HepG2 (cell line): ENCODE data around the gene CCND1. TPM values are rescaled to one million over a fixed set of nuclear protein-coding genes. Genes with fewer than 3 reads are reported as not detected.

ENCODE experiments used
- EEA1 ChIP-seq: sonication (generic); formaldehyde crosslinking; IDR thresholded peaks from 2 replicates; pipeline ENCODE4 v1.5.1; 2020; ENCODE audit warnings: mild to moderate bottlenecking, missing genetic modification reagents, borderline replicate concordance
- EP300 ChIP-seq, 3 experiments: sonication (generic) in 1 of 3; formaldehyde crosslinking in 1 of 3; IDR thresholded peaks; 2 replicates each; pipeline versions ENCODE4 v1.5.1 to v1.6.1; 2011 to 2020; ENCODE audit warnings: low read depth in 2 of 3, low read length in 2 of 3, borderline replicate concordance in 1 of 3, improper control_type of control experiment in 1 of 3, mild to moderate bottlenecking in 1 of 3, missing genetic modification reagents in 1 of 3, moderate library complexity in 1 of 3
- GATAD2A ChIP-seq: IDR thresholded peaks from 2 replicates; pipeline ENCODE4 v1.6.1; 2016
- HMGA1 ChIP-seq: sonication (generic); formaldehyde crosslinking; conservative IDR thresholded peaks from 2 replicates; pipeline ENCODE4 v1.4.0; 2020; ENCODE audit warnings: missing genetic modification reagents
- NFIB ChIP-seq: sonication (generic); formaldehyde crosslinking; IDR thresholded peaks from 2 replicates; pipeline ENCODE4 v1.9.0; 2021; ENCODE audit warnings: missing genetic modification reagents, mild to moderate bottlenecking, borderline replicate concordance
- NFKB2 ChIP-seq: sonication (generic); formaldehyde crosslinking; IDR thresholded peaks from 2 replicates; pipeline ENCODE4 v1.4.0; 2020; ENCODE audit warnings: missing genetic modification reagents, borderline replicate concordance
- NR2F2 ChIP-seq: IDR thresholded peaks from 2 replicates; pipeline ENCODE4 v1.6.1; 2012; ENCODE audit warnings: low read depth, inconsistent platforms, borderline replicate concordance
- SETDB1 ChIP-seq: sonication (generic); formaldehyde crosslinking; IDR thresholded peaks from 2 replicates; pipeline ENCODE4 v1.5.1; 2020; ENCODE audit warnings: missing genetic modification reagents, mild to moderate bottlenecking, borderline replicate concordance
- SIN3A ChIP-seq: IDR thresholded peaks from 2 replicates; pipeline ENCODE4 v1.6.1; 2011; ENCODE audit warnings: low read depth, mild to moderate bottlenecking, control low read depth, low read length, borderline replicate concordance
- ZFP1 ChIP-seq: IDR thresholded peaks from 2 replicates; pipeline ENCODE4 v1.6.1; 2016
- ZNF121 ChIP-seq: sonication (generic); formaldehyde crosslinking; IDR thresholded peaks from 2 replicates; pipeline ENCODE4 v1.5.0; 2020; ENCODE audit warnings: mild to moderate bottlenecking, missing genetic modification reagents
- ZNF264 ChIP-seq: sonication (generic); formaldehyde crosslinking; IDR thresholded peaks from 2 replicates; pipeline ENCODE4 v1.4.0; 2020; ENCODE audit warnings: missing genetic modification reagents
- ZNF430 ChIP-seq: sonication (generic); formaldehyde crosslinking; IDR thresholded peaks from 2 replicates; pipeline ENCODE4 v1.9.0; 2021; ENCODE audit warnings: mild to moderate bottlenecking, missing genetic modification reagents
- ZNF616 ChIP-seq: sonication (generic); formaldehyde crosslinking; IDR thresholded peaks from 2 replicates; pipeline ENCODE4 v1.5.0; 2020; ENCODE audit warnings: low read depth, mild to moderate bottlenecking, missing genetic modification reagents
- ZNF724P ChIP-seq: sonication (generic); formaldehyde crosslinking; IDR thresholded peaks from 2 replicates; pipeline ENCODE4 v1.8.0; 2022; ENCODE audit warnings: missing genetic modification reagents, borderline replicate concordance
- ZSCAN31 ChIP-seq: sonication (generic); formaldehyde crosslinking; IDR thresholded peaks from 2 replicates; pipeline ENCODE4 v1.5.0; 2020; ENCODE audit warnings: low read depth, mild to moderate bottlenecking, missing genetic modification reagents
- ZZZ3 ChIP-seq: sonication (generic); formaldehyde crosslinking; IDR thresholded peaks from 2 replicates; pipeline ENCODE4 v1.4.0; 2020; ENCODE audit warnings: missing genetic modification reagents, mild to moderate bottlenecking, borderline replicate concordance
- polyA plus RNA-seq, 8 experiments: library from polyadenylated mRNA; depleted of rRNA in 3 of 8; stranded (reverse) in 7 of 8; unstranded in 1 of 8; fragments of >200 nt; fragmentation: Illumina TruSeq in 4 of 8; extraction: Trizol in 4 of 8; gene quantifications; 2 replicates each; pipeline versions ENCODE4 v1.2.1 to v1.2.3, GENCODE V29; 2011 to 2016; ENCODE audit warnings: low read depth in 4 of 8, missing spikeins in 1 of 8, mixed read lengths in 1 of 8; ENCODE audit not compliant: insufficient read depth in 1 of 8
- total RNA-seq, 5 experiments: library from RNA; depleted of rRNA; stranded (reverse); fragments of >200 nt; fragmentation: Illumina TruSeq; extraction: Trizol; gene quantifications; 2 replicates each; pipeline ENCODE4 v1.2.3, GENCODE V29; 2016; ENCODE audit warnings: low read depth in 1 of 5
- TF ChIP-seq, protein P1 (sequence below): sonication (generic); formaldehyde crosslinking; IDR thresholded peaks from 2 replicates; pipeline ENCODE4 v1.9.0; 2021; ENCODE audit warnings: missing genetic modification reagents, mild to moderate bottlenecking, borderline replicate concordance
- TF ChIP-seq, protein P2 (sequence below): IDR thresholded peaks from 2 replicates; pipeline ENCODE4 v1.6.1; 2016; ENCODE audit warnings: missing biosample characterization, missing genetic modification reagents, low read depth
- TF ChIP-seq, protein P3 (sequence below): sonication (generic); formaldehyde crosslinking; IDR thresholded peaks from 2 replicates; pipeline ENCODE4 v1.4.0; 2020; ENCODE audit warnings: mild to moderate bottlenecking, missing genetic modification reagents
- TF ChIP-seq, protein P4 (sequence below): sonication (generic); formaldehyde crosslinking; IDR thresholded peaks from 2 replicates; pipeline ENCODE4 v1.4.0; 2020; ENCODE audit warnings: mild to moderate bottlenecking, missing genetic modification reagents
- TF ChIP-seq, protein P5 (sequence below): sonication (generic); formaldehyde crosslinking; IDR thresholded peaks from 2 replicates; pipeline ENCODE4 v1.4.0; 2020; ENCODE audit warnings: missing genetic modification reagents

The CCND1 gene
- total and polyA plus RNA-seq, 2 of the 13 experiments (the other 11 are each of a cell fraction or from before 2014, with no cell fraction given) = 107 to 136 TPM

DNA sequence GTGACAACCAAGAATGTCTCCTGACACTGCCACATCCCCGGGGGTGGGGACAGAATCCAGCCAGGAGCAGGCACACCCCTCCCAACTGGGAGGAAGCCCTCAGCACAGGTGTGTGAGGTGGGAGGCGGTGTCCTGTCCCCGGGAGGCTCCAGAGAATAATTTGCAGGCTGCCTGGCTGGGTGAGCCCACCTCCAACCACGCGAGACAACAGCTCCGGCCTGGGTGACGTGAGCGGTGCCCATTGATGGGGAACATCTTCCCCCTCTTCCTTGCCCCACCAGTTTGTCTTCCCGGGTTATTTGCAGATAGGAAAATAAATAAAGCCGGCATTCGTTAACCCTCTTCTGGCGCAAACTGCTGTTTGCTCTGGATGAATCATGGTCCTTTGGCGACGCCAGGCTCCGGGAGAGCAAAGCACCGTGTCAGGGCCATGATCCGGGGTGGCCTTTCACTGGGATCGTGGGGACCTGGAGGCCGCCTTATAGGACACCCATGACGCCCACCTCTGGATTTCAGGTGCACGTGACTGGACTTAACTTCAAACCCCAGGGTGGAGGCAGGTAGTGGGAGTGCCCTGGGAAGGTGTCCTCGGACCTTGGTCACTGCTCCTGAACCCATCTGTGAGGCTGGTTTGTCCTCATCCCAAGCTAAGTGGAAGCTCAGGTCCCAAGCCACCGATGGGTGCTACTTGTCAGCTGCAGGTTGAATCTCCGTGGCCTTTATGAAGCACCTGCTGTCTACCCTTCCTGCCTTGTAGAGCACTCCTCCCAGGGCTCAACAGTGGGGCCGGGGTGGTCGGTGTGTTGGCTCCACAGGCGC, 13.9 kb downstream of the CCND1 start (continued):
- no peak for TF ChIP-seq HMGA1
- peak; percentile 71 to 88; a peak in 3 of 4 replicates for TF ChIP-seq EP300 (IDR thresholded peaks at IDR 0.05; ENCODE audit: low read depth in 2 of 2, low read length in 2 of 2)
- peak; percentile 76 for TF ChIP-seq EP300 (CRISPR knock-in tag; IDR thresholded peaks at IDR 0.05; ENCODE audit: borderline replicate concordance)
- no peak for TF ChIP-seq ZNF724P
- TF ChIP-seq, protein P1, sequence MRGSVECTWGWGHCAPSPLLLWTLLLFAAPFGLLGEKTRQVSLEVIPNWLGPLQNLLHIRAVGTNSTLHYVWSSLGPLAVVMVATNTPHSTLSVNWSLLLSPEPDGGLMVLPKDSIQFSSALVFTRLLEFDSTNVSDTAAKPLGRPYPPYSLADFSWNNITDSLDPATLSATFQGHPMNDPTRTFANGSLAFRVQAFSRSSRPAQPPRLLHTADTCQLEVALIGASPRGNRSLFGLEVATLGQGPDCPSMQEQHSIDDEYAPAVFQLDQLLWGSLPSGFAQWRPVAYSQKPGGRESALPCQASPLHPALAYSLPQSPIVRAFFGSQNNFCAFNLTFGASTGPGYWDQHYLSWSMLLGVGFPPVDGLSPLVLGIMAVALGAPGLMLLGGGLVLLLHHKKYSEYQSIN (CRISPR knock-in tag) = no peak
- TF ChIP-seq, protein P2, sequence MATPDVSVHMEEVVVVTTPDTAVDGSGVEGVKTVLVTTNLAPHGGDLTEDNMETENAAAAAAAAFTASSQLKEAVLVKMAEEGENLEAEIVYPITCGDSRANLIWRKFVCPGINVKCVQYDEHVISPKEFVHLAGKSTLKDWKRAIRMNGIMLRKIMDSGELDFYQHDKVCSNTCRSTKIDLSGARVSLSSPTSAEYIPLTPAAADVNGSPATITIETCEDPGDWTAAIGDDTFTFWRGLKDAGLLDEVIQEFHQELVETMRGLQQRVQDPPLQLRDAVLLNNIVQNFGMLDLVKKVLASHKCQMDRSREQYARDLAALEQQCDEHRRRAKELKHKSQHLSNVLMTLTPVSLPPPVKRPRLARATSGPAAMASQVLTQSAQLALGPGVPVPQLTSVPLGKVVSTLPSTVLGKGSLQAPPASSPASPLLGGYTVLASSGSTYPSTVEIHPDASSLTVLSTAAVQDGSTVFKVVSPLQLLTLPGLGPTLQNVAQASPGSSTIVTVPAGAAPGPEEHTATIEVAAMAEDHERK (CRISPR knock-in tag) = no peak
- no peak for TF ChIP-seq NFIB (CRISPR knock-in tag)
- no peak for TF ChIP-seq EEA1 (CRISPR knock-in tag)
- TF ChIP-seq, protein P3, sequence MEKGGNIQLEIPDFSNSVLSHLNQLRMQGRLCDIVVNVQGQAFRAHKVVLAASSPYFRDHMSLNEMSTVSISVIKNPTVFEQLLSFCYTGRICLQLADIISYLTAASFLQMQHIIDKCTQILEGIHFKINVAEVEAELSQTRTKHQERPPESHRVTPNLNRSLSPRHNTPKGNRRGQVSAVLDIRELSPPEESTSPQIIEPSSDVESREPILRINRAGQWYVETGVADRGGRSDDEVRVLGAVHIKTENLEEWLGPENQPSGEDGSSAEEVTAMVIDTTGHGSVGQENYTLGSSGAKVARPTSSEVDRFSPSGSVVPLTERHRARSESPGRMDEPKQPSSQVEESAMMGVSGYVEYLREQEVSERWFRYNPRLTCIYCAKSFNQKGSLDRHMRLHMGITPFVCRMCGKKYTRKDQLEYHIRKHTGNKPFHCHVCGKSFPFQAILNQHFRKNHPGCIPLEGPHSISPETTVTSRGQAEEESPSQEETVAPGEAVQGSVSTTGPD (CRISPR knock-in tag) = peak; percentile 99
- TF ChIP-seq NFKB2 (CRISPR knock-in tag) = 0 out of 2 replicates have a peak, but pooled peaks have one; percentile 68
- TF ChIP-seq, protein P4, sequence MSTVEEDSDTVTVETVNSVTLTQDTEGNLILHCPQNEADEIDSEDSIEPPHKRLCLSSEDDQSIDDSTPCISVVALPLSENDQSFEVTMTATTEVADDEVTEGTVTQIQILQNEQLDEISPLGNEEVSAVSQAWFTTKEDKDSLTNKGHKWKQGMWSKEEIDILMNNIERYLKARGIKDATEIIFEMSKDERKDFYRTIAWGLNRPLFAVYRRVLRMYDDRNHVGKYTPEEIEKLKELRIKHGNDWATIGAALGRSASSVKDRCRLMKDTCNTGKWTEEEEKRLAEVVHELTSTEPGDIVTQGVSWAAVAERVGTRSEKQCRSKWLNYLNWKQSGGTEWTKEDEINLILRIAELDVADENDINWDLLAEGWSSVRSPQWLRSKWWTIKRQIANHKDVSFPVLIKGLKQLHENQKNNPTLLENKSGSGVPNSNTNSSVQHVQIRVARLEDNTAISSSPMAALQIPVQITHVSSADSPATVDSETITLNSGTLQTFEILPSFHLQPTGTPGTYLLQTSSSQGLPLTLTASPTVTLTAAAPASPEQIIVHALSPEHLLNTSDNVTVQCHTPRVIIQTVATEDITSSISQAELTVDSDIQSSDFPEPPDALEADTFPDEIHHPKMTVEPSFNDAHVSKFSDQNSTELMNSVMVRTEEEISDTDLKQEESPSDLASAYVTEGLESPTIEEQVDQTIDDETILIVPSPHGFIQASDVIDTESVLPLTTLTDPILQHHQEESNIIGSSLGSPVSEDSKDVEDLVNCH = no peak
- TF ChIP-seq ZNF121 = no peak
- 0 out of 2 replicates have a peak, but pooled peaks have one; percentile 32 for TF ChIP-seq ZFP1
- TF ChIP-seq SIN3A = 0 out of 2 replicates have a peak, but pooled peaks have one; percentile 26
- no peak for TF ChIP-seq ZNF430
- TF ChIP-seq GATAD2A = peak; percentile 91
- peak; percentile 52; the same call in 1 of the 2 replicates for TF ChIP-seq NR2F2
- TF ChIP-seq ZSCAN31 (CRISPR knock-in tag) = 0 out of 2 replicates have a peak, but pooled peaks have one; percentile 50
- TF ChIP-seq ZNF264 (CRISPR knock-in tag) = peak; percentile 79; the same call in 1 of the 2 replicates
- TF ChIP-seq ZZZ3 = no peak
- TF ChIP-seq, protein P5, sequence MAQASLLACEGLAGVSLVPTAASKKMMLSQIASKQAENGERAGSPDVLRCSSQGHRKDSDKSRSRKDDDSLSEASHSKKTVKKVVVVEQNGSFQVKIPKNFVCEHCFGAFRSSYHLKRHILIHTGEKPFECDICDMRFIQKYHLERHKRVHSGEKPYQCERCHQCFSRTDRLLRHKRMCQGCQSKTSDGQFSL (CRISPR knock-in tag) = 0 out of 2 replicates have a peak, but pooled peaks have one; percentile 10
- TF ChIP-seq ZNF616 (CRISPR knock-in tag) = no peak
- no peak for TF ChIP-seq SETDB1 (CRISPR knock-in tag)
